ENCODE data around the gene ST6GALNAC3.

Gene ST6GALNAC3

DNA sequence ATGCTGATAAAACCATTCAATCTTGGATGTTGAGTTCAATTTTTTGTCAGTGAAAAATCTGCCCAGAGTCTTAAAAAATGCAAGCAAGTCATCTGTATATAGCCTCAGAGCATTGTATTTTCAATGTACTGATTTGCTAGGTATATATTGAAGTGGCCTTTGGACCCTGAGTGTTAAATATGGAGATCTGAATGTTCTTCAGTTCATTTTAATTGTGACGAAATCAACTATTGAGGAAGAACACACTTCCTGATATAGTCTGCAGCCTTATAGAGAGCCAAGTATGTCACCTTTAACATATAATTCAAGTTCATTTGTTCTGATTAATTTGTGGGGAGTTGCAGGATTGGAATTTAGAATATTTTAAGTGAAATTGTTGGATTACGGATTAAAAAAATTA lies 128.1 kb downstream of the ST6GALNAC3 start:
- Histone ChIP-seq H3K27me3 (ENCODE audit: control insufficient read depth, low read length) (no peaks in the 10 kb centered on the region), H3K9me3 (ENCODE audit: control insufficient read depth, insufficient read depth, low read length) (no peaks in the 10 kb centered on the region), H3K4me3 (ENCODE audit: low read length) (no peak overlapping the region), H3K9me2 (replicated peaks; ENCODE audit: control insufficient read depth, low read length) (no peaks in the 10 kb centered on the region), H3K36me3 (ENCODE audit: control insufficient read depth, low read length) (no peaks in the 10 kb centered on the region), H3F3A (ENCODE audit: control insufficient read depth, insufficient read depth) (no peaks in the 10 kb centered on the region), H3K79me2 (ENCODE audit: control insufficient read depth, low read length) (no peaks in the 10 kb centered on the region), H3K4me2 (ENCODE audit: low read length) (no peak overlapping the region), H3K4me1 (ENCODE audit: control insufficient read depth, low read length) (no peaks in the 10 kb centered on the region), H3K27ac (ENCODE audit: low read depth, low read length) (no peak overlapping the region), H4K20me1 (ENCODE audit: control insufficient read depth, insufficient read depth, low read depth, low read length) (no peaks in the 10 kb centered on the region)
- TF ChIP-seq CTCF (IDR thresholded peaks at IDR 0.05; ENCODE audit: low read depth, low read length, poor library complexity, severe bottlenecking) (no peak), EZH2phosphoT487 (IDR thresholded peaks at IDR 0.05; ENCODE audit: borderline replicate concordance, low read length) (no peak)

- H3K4me3 ChIP-seq (ENCODE audit: low read length), result no peak overlapping the region
- no peaks in the 10 kb centered on the region for H4K20me1 ChIP-seq (ENCODE audit: control insufficient read depth, insufficient read depth, low read depth, low read length)
- no peaks in the 10 kb centered on the region for H3F3A ChIP-seq (ENCODE audit: control insufficient read depth, insufficient read depth)
- no peaks in the 10 kb centered on the region for H3K79me2 ChIP-seq (ENCODE audit: control insufficient read depth, low read length)
- no peak overlapping the region for H3K27ac ChIP-seq (ENCODE audit: low read depth, low read length)
- no peaks in the 10 kb centered on the region for H3K9me3 ChIP-seq (ENCODE audit: control insufficient read depth, insufficient read depth, low read length)
- no peaks in the 10 kb centered on the region for H3K4me1 ChIP-seq (ENCODE audit: control insufficient read depth, low read length)
- no peaks in the 10 kb centered on the region for H3K36me3 ChIP-seq (ENCODE audit: control insufficient read depth, low read length)
- H3K9me2 ChIP-seq (replicated peaks; ENCODE audit: control insufficient read depth, low read length), result no peaks in the 10 kb centered on the region
- H3K4me2 ChIP-seq (ENCODE audit: low read length), result no peak overlapping the region
- no peaks in the 10 kb centered on the region for H3K27me3 ChIP-seq (ENCODE audit: control insufficient read depth, low read length)
- no peak for TF ChIP-seq CTCF (IDR thresholded peaks at IDR 0.05; ENCODE audit: low read depth, low read length, poor library complexity, severe bottlenecking)
- TF ChIP-seq EZH2phosphoT487 (IDR thresholded peaks at IDR 0.05; ENCODE audit: borderline replicate concordance, low read length), result no peak
These were observed 128.6 kb downstream of the ST6GALNAC3 start for GRCh38 chr1:76203127-76203526.

DNA sequence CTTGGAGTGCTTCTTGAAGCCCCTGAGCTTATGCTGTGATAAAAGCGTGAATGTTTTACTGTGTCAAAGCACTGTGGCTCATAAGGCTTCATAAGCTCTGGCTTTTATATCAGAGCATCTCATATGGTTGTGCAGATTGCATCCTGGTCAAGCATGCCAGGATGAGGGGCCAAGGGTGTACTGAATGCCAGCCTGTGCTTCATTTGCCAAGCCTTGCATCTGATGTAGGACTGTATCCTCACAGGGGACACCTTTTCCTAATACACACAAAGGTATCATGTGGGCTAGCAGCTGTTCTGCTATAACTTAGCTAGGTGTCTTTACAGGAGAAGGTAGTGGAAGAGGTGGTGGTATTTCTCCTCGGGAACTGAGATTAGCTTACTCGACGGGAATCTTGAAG lies 134.7 kb downstream of the ST6GALNAC3 start:
- Histone ChIP-seq H3F3A (ENCODE audit: control insufficient read depth, insufficient read depth) (no peaks in the 10 kb centered on the region), H3K9me3 (ENCODE audit: control insufficient read depth, insufficient read depth, low read length) (no peaks in the 10 kb centered on the region), H3K27me3 (ENCODE audit: control insufficient read depth, low read length) (no peaks in the 10 kb centered on the region), H3K79me2 (ENCODE audit: control insufficient read depth, low read length) (no peaks in the 10 kb centered on the region), H3K4me1 (ENCODE audit: control insufficient read depth, low read length) (no peaks in the 10 kb centered on the region), H3K4me3 (ENCODE audit: low read length) (no peak overlapping the region), H3K36me3 (ENCODE audit: control insufficient read depth, low read length) (no peaks in the 10 kb centered on the region), H4K20me1 (ENCODE audit: control insufficient read depth, insufficient read depth, low read depth, low read length) (no peaks in the 10 kb centered on the region), H3K27ac (ENCODE audit: low read depth, low read length) (no peak overlapping the region), H3K9me2 (replicated peaks; ENCODE audit: control insufficient read depth, low read length) (no peaks in the 10 kb centered on the region; the same call in 1 of the 2 replicates), H3K4me2 (ENCODE audit: low read length) (no peak overlapping the region)
- no peak for TF ChIP-seq EZH2phosphoT487 (IDR thresholded peaks at IDR 0.05; ENCODE audit: borderline replicate concordance, low read length)
- no peak for TF ChIP-seq CTCF (IDR thresholded peaks at IDR 0.05; ENCODE audit: low read depth, low read length, poor library complexity, severe bottlenecking)

- no peak overlapping the region for H3K4me2 ChIP-seq (ENCODE audit: low read length)
These were observed 135.1 kb downstream of the ST6GALNAC3 start for GRCh38 chr1:76209648-76210047.

More at GRCh38 chr1:76209648-76210047, 135.1 kb downstream of the ST6GALNAC3 start:
- no peaks in the 10 kb centered on the region for H3K27me3 ChIP-seq (ENCODE audit: control insufficient read depth, low read length)
- no peaks in the 10 kb centered on the region for H4K20me1 ChIP-seq (ENCODE audit: control insufficient read depth, insufficient read depth, low read depth, low read length)
- no peaks in the 10 kb centered on the region for H3K79me2 ChIP-seq (ENCODE audit: control insufficient read depth, low read length)
- H3K4me3 ChIP-seq (ENCODE audit: low read length), result no peak overlapping the region
- H3F3A ChIP-seq (ENCODE audit: control insufficient read depth, insufficient read depth), result no peaks in the 10 kb centered on the region
- no peaks in the 10 kb centered on the region; the same call in 1 of the 2 replicates for H3K9me2 ChIP-seq (replicated peaks; ENCODE audit: control insufficient read depth, low read length)
- H3K36me3 ChIP-seq (ENCODE audit: control insufficient read depth, low read length), result no peaks in the 10 kb centered on the region
- no peaks in the 10 kb centered on the region for H3K4me1 ChIP-seq (ENCODE audit: control insufficient read depth, low read length)
- no peak for TF ChIP-seq EZH2phosphoT487 (IDR thresholded peaks at IDR 0.05; ENCODE audit: borderline replicate concordance, low read length)
- no peak for TF ChIP-seq CTCF (IDR thresholded peaks at IDR 0.05; ENCODE audit: low read depth, low read length, poor library complexity, severe bottlenecking)
- H3K9me3 ChIP-seq (ENCODE audit: control insufficient read depth, insufficient read depth, low read length), result no peaks in the 10 kb centered on the region
- no peak overlapping the region for H3K27ac ChIP-seq (ENCODE audit: low read depth, low read length)
